ENCODE measurements around the gene SSTR5.

SSTR5 gene

GRCh38 chr16:1070084-1070863 lies 2.3 kb upstream of the SSTR5 start:
- intact Hi-C loops (cut with DNase I) = no loop called here
- no peak for DNase-seq

- no peak for DNase-seq
- intact Hi-C loops (cut with DNase I) = no loop called here
Observed at GRCh38 chr16:1070864-1071408, 1.6 kb upstream of the SSTR5 start.

DNA sequence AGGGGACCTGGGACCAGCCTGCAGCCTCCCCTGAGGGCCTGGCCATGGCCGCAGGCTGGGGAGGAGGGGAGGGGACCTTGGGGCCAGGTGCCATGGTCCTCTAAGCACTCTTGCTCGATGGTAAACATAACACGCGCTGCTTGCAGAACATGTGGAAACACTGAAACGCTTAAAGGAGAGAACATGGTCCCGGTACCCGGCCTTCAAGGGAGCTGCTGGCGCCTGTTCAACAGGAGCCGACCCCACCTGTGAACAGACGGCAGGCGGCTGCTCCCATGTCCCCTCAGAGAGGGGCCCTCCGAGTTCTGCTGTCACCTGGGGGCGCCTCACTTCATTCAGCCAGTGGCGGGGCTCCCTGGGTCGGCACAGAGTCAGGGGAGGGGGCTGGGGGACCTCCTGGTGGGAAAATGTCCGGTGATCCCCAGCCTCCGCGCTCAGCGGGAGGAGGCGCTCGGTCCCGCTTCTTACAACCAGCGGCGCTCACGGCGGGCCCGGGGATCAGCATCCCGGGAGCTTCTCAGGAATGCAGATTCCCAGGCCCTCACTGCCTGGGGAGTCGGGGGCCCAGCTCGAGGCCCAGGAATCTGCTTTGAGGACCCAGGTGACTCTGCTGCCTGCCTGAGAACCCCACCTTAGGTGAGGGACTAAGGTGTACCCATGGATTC lies 854 bp upstream of the SSTR5 start:
- intact Hi-C loops (cut with DNase I) = no loop called here
- DNase-seq = no peak

- intact Hi-C loops (cut with DNase I) = no loop called here
- DNase-seq = no peak
Observed at GRCh38 chr16:1073262-1073558, 663 bp downstream of the SSTR5 start.

- intact Hi-C loops (cut with DNase I) = no loop called here
- no peak for DNase-seq
Observed at GRCh38 chr16:1073566-1074378, 1.2 kb downstream of the SSTR5 start.

DNA sequence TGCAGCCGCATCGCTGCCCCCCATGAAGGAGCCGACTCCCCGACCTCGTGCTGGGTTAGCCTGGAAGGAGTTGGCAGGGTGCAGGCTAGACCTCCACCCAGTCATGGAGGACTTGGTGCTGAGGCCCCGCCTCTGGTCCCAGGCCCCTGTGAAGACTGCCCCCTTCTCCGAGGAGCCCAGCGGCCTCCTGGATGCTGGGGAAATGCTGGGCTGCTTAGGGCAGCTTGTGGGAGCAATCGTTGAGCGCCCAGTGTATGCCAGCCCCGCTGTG lies 1.8 kb downstream of the SSTR5 start:
- no peak for DNase-seq
- intact Hi-C loops (cut with DNase I) = no loop called here

DNA sequence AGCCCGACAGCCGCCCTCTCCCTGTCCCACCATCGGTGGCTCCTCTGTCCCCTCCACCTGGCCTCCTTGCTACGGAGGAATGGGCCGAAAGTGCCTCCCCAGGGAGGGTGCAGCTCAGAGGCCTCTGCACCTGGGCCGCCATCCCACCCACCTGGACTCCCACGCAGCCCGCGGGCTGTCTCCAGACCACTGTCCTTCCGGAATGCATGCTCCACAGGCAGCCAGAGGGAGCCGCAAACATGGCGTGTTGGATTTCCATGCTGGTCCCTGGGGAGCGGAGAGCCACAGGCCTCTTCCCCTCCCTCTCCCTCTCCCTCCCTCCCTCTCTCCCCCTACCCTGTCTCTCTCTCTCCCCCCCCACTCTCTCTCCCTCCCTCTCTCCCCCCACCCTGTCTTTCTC lies 3.0 kb downstream of the SSTR5 start:
- DNase-seq = no peak

DNA sequence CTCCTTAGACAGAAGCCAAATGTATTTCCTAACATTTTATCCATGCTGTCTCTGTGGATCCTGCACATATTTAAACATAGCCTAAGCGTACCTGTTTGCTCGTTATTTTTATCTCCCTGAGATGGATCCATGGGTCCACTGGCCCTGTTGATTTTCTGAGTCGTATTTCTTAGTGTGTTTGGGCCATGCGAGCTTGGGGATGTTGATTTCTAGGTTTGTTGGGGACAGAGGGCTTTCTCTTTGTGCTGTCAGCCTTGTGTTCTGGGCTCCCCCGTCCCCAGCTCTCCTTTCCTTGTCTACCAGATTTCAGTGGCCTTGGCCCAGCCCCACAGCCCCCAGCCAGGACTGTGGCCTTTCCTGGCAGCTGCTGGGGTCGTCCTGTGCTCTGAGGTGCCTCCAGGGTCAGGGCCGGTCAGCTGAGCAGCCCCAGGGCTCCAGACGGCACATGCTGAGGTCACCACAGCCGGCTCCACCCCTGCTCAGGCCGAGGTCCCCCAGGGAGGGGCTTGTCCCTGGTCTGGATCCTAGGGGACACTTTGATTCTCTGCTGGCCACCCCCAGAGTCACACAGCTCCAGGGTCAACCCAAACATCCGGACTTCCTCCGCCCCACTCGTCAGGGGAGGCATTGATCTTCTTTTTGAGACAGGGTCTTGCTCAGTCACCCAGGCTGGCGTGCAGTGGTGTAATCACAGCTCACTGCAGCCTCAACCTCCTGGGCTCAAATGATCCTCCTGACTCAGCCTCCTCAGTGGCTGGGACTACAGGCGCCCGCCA lies 4.4 kb downstream of the SSTR5 start:
- no peak for DNase-seq

More for the DNA sequence above, 3.0 kb downstream of the SSTR5 start:
- intact Hi-C loops (cut with DNase I) = no loop called here

DNA sequence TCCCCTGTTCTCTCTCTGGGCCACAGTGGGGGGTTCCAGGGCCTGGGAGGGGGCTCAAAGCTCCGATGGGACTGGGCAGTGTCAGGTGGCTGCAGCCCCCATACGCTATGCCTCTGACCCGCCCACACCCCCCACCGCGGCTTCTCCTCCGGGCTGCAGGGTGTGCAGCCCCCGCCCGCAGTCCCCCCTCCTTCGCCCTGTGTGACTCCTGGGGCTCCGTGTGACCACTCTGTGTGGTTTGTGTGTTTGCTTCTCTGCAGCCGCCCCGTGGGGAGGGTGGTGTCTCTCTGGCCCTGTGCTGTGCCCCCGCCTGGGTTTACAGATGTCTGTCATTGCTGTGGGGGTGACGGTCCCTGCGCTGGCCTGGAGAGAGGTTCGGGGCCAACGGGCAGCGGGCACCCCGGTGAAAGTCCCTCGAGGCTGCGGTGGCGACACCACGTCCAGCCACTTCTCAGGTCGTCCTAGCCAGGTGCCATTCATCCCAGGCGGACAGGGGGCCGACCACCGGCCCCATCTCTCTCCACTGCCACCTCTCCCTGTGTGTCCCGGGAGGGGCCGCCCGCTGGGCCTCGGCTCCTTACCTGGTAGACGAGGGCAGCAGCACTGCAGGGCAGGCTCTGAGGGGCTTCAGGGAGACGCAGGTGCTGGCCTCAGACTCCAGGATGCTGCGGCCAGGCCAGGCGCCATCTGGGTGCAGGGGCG lies 5.5 kb downstream of the SSTR5 start:
- intact Hi-C loops (cut with DNase I) = no loop called here
- no peak for DNase-seq

More for the DNA sequence above, 4.4 kb downstream of the SSTR5 start:
- intact Hi-C loops (cut with DNase I) = no loop called here

GRCh38 chr16:1078579-1079021 lies 6.1 kb downstream of the SSTR5 start:
- intact Hi-C loops (cut with DNase I) = no loop called here
- DNase-seq = no peak

DNA sequence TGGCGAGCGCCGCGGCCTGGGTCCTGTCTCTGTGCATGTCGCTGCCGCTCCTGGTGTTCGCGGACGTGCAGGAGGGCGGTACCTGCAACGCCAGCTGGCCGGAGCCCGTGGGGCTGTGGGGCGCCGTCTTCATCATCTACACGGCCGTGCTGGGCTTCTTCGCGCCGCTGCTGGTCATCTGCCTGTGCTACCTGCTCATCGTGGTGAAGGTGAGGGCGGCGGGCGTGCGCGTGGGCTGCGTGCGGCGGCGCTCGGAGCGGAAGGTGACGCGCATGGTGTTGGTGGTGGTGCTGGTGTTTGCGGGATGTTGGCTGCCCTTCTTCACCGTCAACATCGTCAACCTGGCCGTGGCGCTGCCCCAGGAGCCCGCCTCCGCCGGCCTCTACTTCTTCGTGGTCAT lies 6.8 kb downstream of the SSTR5 start:
- intact Hi-C loops (cut with DNase I) = no loop called here
- no peak for DNase-seq

- DNase-seq = no peak
- intact Hi-C loops (cut with DNase I) = no loop called here
Observed at GRCh38 chr16:1079786-1080525, 7.4 kb downstream of the SSTR5 start.

GRCh38 chr16:1080801-1081733 lies 8.5 kb downstream of the SSTR5 start:
- intact Hi-C loops (cut with DNase I) = no loop called here

DNA sequence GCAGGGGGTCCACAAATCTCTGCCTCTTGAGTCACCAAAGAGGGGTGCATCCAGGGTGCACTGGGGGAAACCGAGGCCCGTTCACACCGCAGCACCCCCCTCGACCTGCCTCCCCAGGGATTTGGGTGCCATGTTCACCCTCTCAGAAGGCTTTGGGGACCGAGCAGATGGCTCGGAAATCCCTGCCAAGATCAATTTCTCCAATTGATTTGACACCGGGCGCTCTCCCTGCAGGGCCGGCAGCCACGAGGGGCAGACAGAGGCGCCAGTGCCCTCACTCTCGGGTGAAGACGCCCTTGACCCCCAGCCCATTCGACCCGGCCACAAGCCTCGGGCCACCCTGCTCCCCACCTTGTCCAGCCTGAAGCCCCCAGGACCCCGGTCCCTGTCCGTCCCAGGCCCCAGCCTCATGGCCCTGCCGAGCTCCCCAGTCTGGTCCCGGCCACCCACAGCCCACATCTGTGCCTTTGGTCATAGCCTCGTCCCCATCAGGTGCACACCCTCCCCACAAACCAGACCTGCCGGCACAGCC lies 9.3 kb downstream of the SSTR5 start:
- no peak for DNase-seq
- intact Hi-C loops (cut with DNase I) = no loop called here

More at GRCh38 chr16:1080801-1081733, 8.5 kb downstream of the SSTR5 start:
- DNase-seq = no peak

DNA sequence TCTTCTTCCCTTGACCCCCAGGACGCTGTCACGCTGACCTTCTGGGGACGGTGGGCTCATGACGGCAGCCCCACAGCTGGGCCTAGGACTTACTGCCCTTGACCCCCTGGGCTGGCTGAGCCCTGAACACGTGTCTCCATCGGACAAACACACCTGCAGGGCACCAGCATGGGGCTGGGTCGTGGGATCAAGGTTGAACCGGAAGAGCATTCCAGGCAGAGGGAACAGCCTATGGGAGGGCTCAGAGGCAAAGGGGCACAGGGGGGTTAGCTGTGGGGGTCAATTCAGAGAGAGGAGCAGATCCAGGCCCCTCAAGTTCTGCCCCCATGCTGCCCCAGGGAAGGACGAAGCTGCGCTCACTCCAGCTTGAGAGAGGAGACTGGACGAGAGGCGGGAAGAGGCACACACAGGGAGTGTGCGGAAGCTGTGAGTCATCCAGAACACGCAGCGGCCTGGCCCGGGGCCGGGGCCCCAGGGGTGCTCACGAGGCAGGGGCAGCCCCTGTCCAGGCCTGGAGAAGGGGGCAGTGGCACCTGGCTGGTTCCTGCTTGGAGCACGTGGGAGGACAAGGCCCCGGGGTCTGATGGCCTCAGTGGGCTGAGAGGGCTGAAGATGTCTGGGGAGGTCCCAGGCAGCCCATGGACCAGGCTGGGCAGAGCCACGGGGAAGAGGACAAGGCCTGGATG lies 9.9 kb downstream of the SSTR5 start:
- intact Hi-C loops (cut with DNase I) = no loop called here
- no peak for DNase-seq

DNA sequence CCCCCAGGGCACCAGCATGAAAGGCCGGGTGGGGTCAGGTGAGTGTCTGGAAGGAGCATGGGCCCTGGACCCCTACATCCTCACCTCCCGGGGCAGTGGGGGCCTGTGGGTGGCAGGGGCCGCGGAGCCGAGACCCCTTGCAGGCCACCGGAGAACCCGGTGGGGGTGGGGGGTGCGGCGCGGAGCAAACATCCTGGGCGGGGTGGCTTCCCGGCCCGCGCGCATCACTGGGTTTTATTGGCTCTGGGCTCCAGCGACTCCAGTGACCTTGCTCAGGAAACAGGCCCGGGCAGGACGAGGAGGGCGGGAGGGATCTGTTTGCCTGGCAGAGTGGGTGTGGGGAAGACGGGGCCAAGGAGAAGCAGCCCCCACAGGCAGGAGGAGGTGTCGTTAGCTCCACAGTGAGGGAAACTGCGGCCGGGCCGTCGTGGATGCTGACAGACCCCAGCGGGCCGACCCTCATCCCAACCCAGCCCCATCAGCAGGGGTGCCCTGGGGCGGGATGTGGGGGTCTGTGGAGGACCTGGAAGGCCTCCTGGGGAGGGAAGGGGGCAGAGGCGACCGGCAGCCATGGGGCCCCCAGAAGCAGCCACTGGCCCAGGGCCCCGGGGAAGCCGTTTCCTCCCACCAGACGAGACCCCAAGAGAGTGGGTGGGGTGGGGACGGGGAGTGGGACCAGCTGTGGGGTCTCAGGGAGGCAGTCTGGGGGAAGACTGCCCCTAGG lies 10.6 kb downstream of the SSTR5 start:
- DNase-seq = no peak
- intact Hi-C loops (cut with DNase I) = no loop called here

DNA sequence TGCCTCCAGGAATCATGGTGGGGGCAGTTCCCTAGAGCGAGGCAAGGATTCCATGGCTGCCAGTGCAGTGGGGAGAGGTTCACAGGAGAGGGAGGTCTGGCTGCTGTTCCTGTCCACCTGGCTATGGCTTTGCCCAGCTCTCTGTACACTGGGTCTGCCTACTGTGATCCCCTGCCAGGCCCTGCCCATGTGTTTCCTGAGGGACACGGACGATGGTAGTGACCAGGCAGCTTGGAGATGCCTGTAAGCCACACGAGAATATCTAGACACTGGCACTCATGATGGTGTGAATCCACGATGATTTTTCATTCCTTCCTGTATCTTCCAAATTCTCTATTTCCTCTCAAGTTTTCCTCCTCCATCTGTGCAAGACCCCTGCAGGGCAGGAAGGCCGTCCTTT lies 12.4 kb downstream of the SSTR5 start:
- DNase-seq = no peak
- intact Hi-C loops (cut with DNase I) = no loop called here
